CD4-positive, alpha-beta memory T cell (primary cell): ENCODE data around the gene CAMK2G. TPM values are rescaled to one million over a fixed set of nuclear protein-coding genes. Genes with fewer than 3 reads are reported as not detected.
"Not testable (repeated sequence)": the region's sequence is repeated elsewhere in the genome, so short reads cannot be mapped to it uniquely, and the experiment has no call there.

Experiments used
- CTCF ChIA-PET: fragments of 350-600 bp; sonication (Branson Sonifier 250); formaldehyde crosslinking; loops from one replicate; lab custom pipeline; 2021; ENCODE audit warnings: inconsistent platforms; ENCODE audit not compliant: partially characterized antibody; lab: Charles Lee
- POLR2A ChIA-PET: fragments of 350-600 bp; sonication (Branson Sonifier 250); formaldehyde crosslinking; loops from one replicate; lab custom pipeline; 2021; ENCODE audit not compliant: partially characterized antibody; lab: Charles Lee
- DNase-seq, 5 donors: peaks; one replicate each; pipeline versions ENCODE4 v3.0.0 to v3.0.0-alpha.2; 2020 to 2022; ENCODE audit warnings: mixed read lengths in 1 of 5
- H3K27ac ChIP-seq: one replicate; pipeline ENCODE4 v1.7.0; 2013; ENCODE audit warnings: low read depth, low read length
- H3K27me3 ChIP-seq: 2 replicates; pipeline ENCODE4 v1.7.0; 2013; ENCODE audit warnings: mild to moderate bottlenecking, low read length, moderate library complexity; ENCODE audit not compliant: insufficient read depth
- H3K36me3 ChIP-seq: 2 replicates; pipeline ENCODE4 v1.7.0; 2013; ENCODE audit warnings: mild to moderate bottlenecking, low read length, moderate library complexity; ENCODE audit not compliant: insufficient read depth
- H3K4me1 ChIP-seq: 2 replicates; pipeline ENCODE4 v1.7.0; 2013; ENCODE audit warnings: mild to moderate bottlenecking, low read length, moderate library complexity; ENCODE audit not compliant: insufficient read depth
- H3K4me3 ChIP-seq, 2 donors: one replicate each; pipeline ENCODE4 v1.7.0; 2013; ENCODE audit warnings: low read length in 2 of 2, mild to moderate bottlenecking in 1 of 2
- H3K9me3 ChIP-seq, 2 donors: one replicate each; pipeline ENCODE4 v1.7.0; 2013; ENCODE audit warnings: low read length in 2 of 2, control low read depth in 1 of 2; ENCODE audit not compliant: control insufficient read depth in 1 of 2
- H3K27ac Mint-ChIP-seq, 7 donors: one replicate each; pipeline ENCODE4 v1.8.0; 2020 to 2021; ENCODE audit warnings: mixed read lengths in 7 of 7, mild to moderate bottlenecking in 6 of 7, inconsistent platforms in 3 of 7, moderate library complexity in 3 of 7
- H3K27me3 Mint-ChIP-seq, 2 donors: one replicate each; pipeline ENCODE4 v1.8.0; 2020 to 2021; ENCODE audit warnings: mixed read lengths in 2 of 2
- H3K36me3 Mint-ChIP-seq, 2 donors: one replicate each; pipeline ENCODE4 v1.8.0; 2020 to 2021; ENCODE audit warnings: mixed read lengths in 2 of 2, inconsistent platforms in 1 of 2, mild to moderate bottlenecking in 1 of 2
- H3K4me1 Mint-ChIP-seq, 4 donors: one replicate each; pipeline ENCODE4 v1.8.0; 2020 to 2021; ENCODE audit warnings: mixed read lengths in 4 of 4, mild to moderate bottlenecking in 1 of 4
- H3K4me3 Mint-ChIP-seq, 8 donors: one replicate each; pipeline ENCODE4 v1.8.0; 2020 to 2021; ENCODE audit warnings: mixed read lengths in 8 of 8, mild to moderate bottlenecking in 7 of 8, moderate library complexity in 6 of 8, inconsistent platforms in 3 of 8
- H3K9me3 Mint-ChIP-seq, 8 donors: one replicate each; pipeline ENCODE4 v1.8.0; 2020 to 2021; ENCODE audit warnings: mixed read lengths in 8 of 8, mild to moderate bottlenecking in 5 of 8, inconsistent platforms in 3 of 8, moderate library complexity in 1 of 8
- intact Hi-C: fragments of 100-400 bp; cut with micrococcal nuclease; formaldehyde crosslinking; loops from one replicate; pipeline ENCODE4 v1.15.1; 2023
- polyA plus RNA-seq, 2 donors: library from polyadenylated mRNA; unstranded; fragments of 300-500 nt; fragmentation: Illumina TruSeq; gene quantifications; one replicate each; pipeline ENCODE4 v1.2.3, GENCODE V29; 2021
- total RNA-seq, 2 experiments: library from RNA; stranded (reverse); gene quantifications; one replicate each; pipeline ENCODE4 v1.2.3, GENCODE V29; 2021

The CAMK2G gene
- total and polyA plus RNA-seq, 4 experiments from 2014 or later, result 3.8 to 70.4 (median 36.0) TPM

- Mint-ChIP-seq H3K4me3 (no peak overlapping the region), H3K9me3 (no peaks in the 10 kb centered on the region), H3K4me1 (no peaks in the 10 kb centered on the region), H3K27ac (peak overlapping the region in 2 of 7 donors; percentile 37 to 79), H3K36me3 (peaks cover 35 to 69% of the 10 kb centered on the region in 2 donors), H3K27me3 (no peaks in the 10 kb centered on the region)
- no peak for DNase-seq
- Histone ChIP-seq H3K4me1 (no peaks in the 10 kb centered on the region), H3K36me3 (peaks cover 69% of the 10 kb centered on the region), H3K4me3 (no peak overlapping the region), H3K9me3 (no peaks in the 10 kb centered on the region), H3K27ac (no peak overlapping the region), H3K27me3 (no peaks in the 10 kb centered on the region)
- intact Hi-C loops, result no loop called here
- POLR2A ChIA-PET, result interaction anchor here (1.0 kb wide), 1 partner anchor 37 kb away, joined by 3 read pairs; the partner anchor contains the start of gene CAMK2G
- CTCF ChIA-PET, result interaction anchor here (1.0 to 3.8 kb wide), 4 partner anchors 11 to 98 kb away, joined by 3 to 20 read pairs (median 5); no protein-coding TSS in a partner anchor
Measured at GRCh38 chr10:73838008-73838567, 36.3 kb downstream of the CAMK2G start.

GRCh38 chr10:73837072-73837471, 37.3 kb downstream of the CAMK2G start:
- no peaks in the 10 kb centered on the region for H3K4me1 Mint-ChIP-seq
- H3K4me3 Mint-ChIP-seq, result no peak overlapping the region
- Histone ChIP-seq H3K4me3 (no peak overlapping the region), H3K36me3 (peaks cover 59% of the 10 kb centered on the region), H3K4me1 (no peaks in the 10 kb centered on the region), H3K9me3 (no peaks in the 10 kb centered on the region), H3K27me3 (no peaks in the 10 kb centered on the region), H3K27ac (no peak overlapping the region)
- peaks cover 35 to 61% of the 10 kb centered on the region in 2 donors for H3K36me3 Mint-ChIP-seq
- no peaks in the 10 kb centered on the region for H3K27me3 Mint-ChIP-seq
- ChIA-PET CTCF (interaction anchor here (0.9 to 3.8 kb wide), 2 partner anchors 9 to 43 kb away, joined by 3 to 20 read pairs; no protein-coding TSS in a partner anchor), POLR2A (interaction anchor here (1.2 kb wide), 1 partner anchor 43 kb away, joined by 3 read pairs; no protein-coding TSS in a partner anchor)
- intact Hi-C loops, result no loop called here
- peak overlapping the region in 3 of 7 donors; percentile 4 to 42 (median 42) for H3K27ac Mint-ChIP-seq
- H3K9me3 Mint-ChIP-seq, result no peaks in the 10 kb centered on the region
- DNase-seq, result no peak

- CTCF ChIA-PET, result interaction anchor here (0.9 to 3.8 kb wide), 3 partner anchors 9 to 104 kb away, joined by 3 to 20 read pairs (median 3); no protein-coding TSS in a partner anchor
- H3K9me3 ChIP-seq, result no peaks in the 10 kb centered on the region
- Mint-ChIP-seq H3K9me3 (no peaks in the 10 kb centered on the region), H3K4me1 (no peaks in the 10 kb centered on the region), H3K4me3 (no peak overlapping the region), H3K27ac (peak overlapping the region in 1 of 7 donors; percentile 4), H3K27me3 (no peaks in the 10 kb centered on the region), H3K36me3 (peaks cover 30 to 56% of the 10 kb centered on the region in 2 donors)
- no peak for DNase-seq
- peaks cover 53% of the 10 kb centered on the region for H3K36me3 ChIP-seq
- no peak overlapping the region for H3K27ac ChIP-seq
- no peak overlapping the region for H3K4me3 ChIP-seq
- POLR2A ChIA-PET, result interaction anchor here (1.2 kb wide), 1 partner anchor 43 kb away, joined by 3 read pairs; no protein-coding TSS in a partner anchor
- H3K27me3 ChIP-seq, result no peaks in the 10 kb centered on the region
- intact Hi-C loops, result no loop called here
- H3K4me1 ChIP-seq, result no peaks in the 10 kb centered on the region
Measured at GRCh38 chr10:73836427-73836980, 37.9 kb downstream of the CAMK2G start.

- H3K4me3 ChIP-seq, intact Hi-C loops, H3K27me3 ChIP-seq, H3K4me1 Mint-ChIP-seq, DNase-seq, H3K27ac ChIP-seq, H3K9me3 ChIP-seq, POLR2A ChIA-PET, H3K27ac Mint-ChIP-seq, H3K9me3 Mint-ChIP-seq, H3K4me1 ChIP-seq, H3K27me3 Mint-ChIP-seq, H3K4me3 Mint-ChIP-seq: not testable (repeated sequence)
- peaks cover 15% of the 10 kb centered on the region for H3K36me3 ChIP-seq
- H3K36me3 Mint-ChIP-seq, result peaks cover 14 to 42% of the 10 kb centered on the region in 2 donors
- CTCF ChIA-PET, result interaction anchor here (1.4 kb wide), 1 partner anchor 14 kb away, joined by 4 read pairs; no protein-coding TSS in a partner anchor
Measured at GRCh38 chr10:73829090-73829489, 45.3 kb downstream of the CAMK2G start.

GRCh38 chr10:73828161-73828560, 46.2 kb downstream of the CAMK2G start:
- Histone ChIP-seq H3K27ac (no peak overlapping the region), H3K27me3 (no peaks in the 10 kb centered on the region), H3K4me3 (no peak overlapping the region), H3K9me3 (no peaks in the 10 kb centered on the region), H3K4me1 (no peaks in the 10 kb centered on the region), H3K36me3 (peaks cover 22% of the 10 kb centered on the region)
- POLR2A ChIA-PET, result no interaction called here
- no peaks in the 10 kb centered on the region for H3K27me3 Mint-ChIP-seq
- intact Hi-C loops, result no loop called here
- no peak overlapping the region for H3K27ac Mint-ChIP-seq
- H3K36me3 Mint-ChIP-seq, result peaks cover 14 to 51% of the 10 kb centered on the region in 2 donors
- H3K4me1 Mint-ChIP-seq, result no peaks in the 10 kb centered on the region
- H3K9me3 Mint-ChIP-seq, result no peaks in the 10 kb centered on the region
- DNase-seq, result no peak
- no peak overlapping the region for H3K4me3 Mint-ChIP-seq
- CTCF ChIA-PET, result interaction anchor here (0.9 kb wide), 1 partner anchor 52 kb away, joined by 3 read pairs; no protein-coding TSS in a partner anchor

GRCh38 chr10:73827346-73828089, 46.8 kb downstream of the CAMK2G start:
- Histone ChIP-seq H3K4me1 (no peaks in the 10 kb centered on the region), H3K27ac (no peak overlapping the region), H3K36me3 (peaks cover 23% of the 10 kb centered on the region), H3K27me3 (no peaks in the 10 kb centered on the region), H3K9me3 (no peaks in the 10 kb centered on the region), H3K4me3 (no peak overlapping the region)
- H3K36me3 Mint-ChIP-seq, result peaks cover 16 to 54% of the 10 kb centered on the region in 2 donors
- H3K4me3 Mint-ChIP-seq, result no peak overlapping the region
- peaks cover 0 to under 1% (median 0%) of the 10 kb centered on the region in 4 donors for H3K4me1 Mint-ChIP-seq
- ChIA-PET CTCF (no interaction called here), POLR2A (no interaction called here)
- no peaks in the 10 kb centered on the region for H3K27me3 Mint-ChIP-seq
- peak overlapping the region in 1 of 7 donors; percentile 29 for H3K27ac Mint-ChIP-seq
- DNase-seq, result no peak
- intact Hi-C loops, result no loop called here
- H3K9me3 Mint-ChIP-seq, result no peaks in the 10 kb centered on the region
